CD8-positive, alpha-beta memory T cell (primary cell): Measurements from ENCODE around the gene MAML1. TPM values are rescaled to one million over a fixed set of nuclear protein-coding genes. Genes with fewer than 3 reads are reported as not detected.
A peak's percentile ranks its signal among the peaks of the same experiment; 100 is the strongest.
"Not testable (repeated sequence)": the region's sequence is repeated elsewhere in the genome, so short reads cannot be mapped to it uniquely, and the experiment has no call there.

Source experiments
- CTCF ChIA-PET: fragments of 350-600 bp; sonication (Branson Sonifier 250); formaldehyde crosslinking; loops from one replicate; lab custom pipeline; 2021; ENCODE audit warnings: antibody characterized with exemption; lab: Charles Lee
- POLR2A ChIA-PET: fragments of 350-600 bp; sonication (Branson Sonifier 250); formaldehyde crosslinking; loops from one replicate; lab custom pipeline; 2021; ENCODE audit warnings: antibody characterized with exemption; lab: Charles Lee
- DNase-seq, 5 donors: peaks; one replicate each; pipeline versions ENCODE4 v3.0.0 to v3.0.0-alpha.2; 2020 to 2022; ENCODE audit warnings: mixed read lengths in 1 of 5
- H3K27ac ChIP-seq: one replicate; pipeline ENCODE4 v1.7.0; 2013; ENCODE audit warnings: low read depth, mild to moderate bottlenecking, low read length, moderate library complexity
- H3K27me3 ChIP-seq: 2 replicates; pipeline ENCODE4 v1.7.0; 2013; ENCODE audit warnings: low read length, mild to moderate bottlenecking; ENCODE audit not compliant: insufficient read depth, poor library complexity, severe bottlenecking
- H3K36me3 ChIP-seq: 2 replicates; pipeline ENCODE4 v1.7.0; 2013; ENCODE audit warnings: mild to moderate bottlenecking, low read length, moderate library complexity; ENCODE audit not compliant: insufficient read depth
- H3K4me1 ChIP-seq: 2 replicates; pipeline ENCODE4 v1.7.0; 2013; ENCODE audit warnings: mild to moderate bottlenecking, low read length, moderate library complexity; ENCODE audit not compliant: insufficient read depth
- H3K4me3 ChIP-seq: 2 replicates; pipeline ENCODE4 v1.7.0; 2013; ENCODE audit warnings: mild to moderate bottlenecking, low read length
- H3K9me3 ChIP-seq: 2 replicates; pipeline ENCODE4 v1.7.0; 2013; ENCODE audit warnings: mild to moderate bottlenecking, low read length
- H3K27ac Mint-ChIP-seq, 8 donors: one replicate each; pipeline ENCODE4 v1.8.0; 2020 to 2021; ENCODE audit warnings: mixed read lengths in 8 of 8, mild to moderate bottlenecking in 6 of 8, inconsistent platforms in 3 of 8, moderate library complexity in 3 of 8
- H3K27me3 Mint-ChIP-seq, 2 donors: one replicate each; pipeline ENCODE4 v1.8.0; 2020 to 2021; ENCODE audit warnings: mixed read lengths in 2 of 2, mild to moderate bottlenecking in 1 of 2, moderate library complexity in 1 of 2
- H3K36me3 Mint-ChIP-seq, 3 donors: one replicate each; pipeline ENCODE4 v1.8.0; 2020 to 2021; ENCODE audit warnings: mixed read lengths in 3 of 3, inconsistent platforms in 1 of 3, mild to moderate bottlenecking in 1 of 3
- H3K4me1 Mint-ChIP-seq, 3 donors: one replicate each; pipeline ENCODE4 v1.8.0; 2020 to 2021; ENCODE audit warnings: mixed read lengths in 3 of 3, inconsistent platforms in 1 of 3, mild to moderate bottlenecking in 1 of 3
- H3K4me3 Mint-ChIP-seq, 7 donors: one replicate each; pipeline ENCODE4 v1.8.0; 2020 to 2021; ENCODE audit warnings: mixed read lengths in 7 of 7, mild to moderate bottlenecking in 6 of 7, moderate library complexity in 4 of 7, inconsistent platforms in 2 of 7
- H3K9me3 Mint-ChIP-seq, 5 donors: one replicate each; pipeline ENCODE4 v1.8.0; 2020 to 2022; ENCODE audit warnings: mixed read lengths in 5 of 5, mild to moderate bottlenecking in 3 of 5, moderate library complexity in 2 of 5, inconsistent platforms in 1 of 5
- polyA plus RNA-seq: library from polyadenylated mRNA; unstranded; fragments of 300-500 nt; fragmentation: Illumina TruSeq; gene quantifications from one replicate; pipeline ENCODE4 v1.2.3, GENCODE V29; 2021
- total RNA-seq, 2 experiments: library from RNA; stranded (reverse); gene quantifications; one replicate each; pipeline ENCODE4 v1.2.3, GENCODE V29; 2021

The MAML1 gene
- total and polyA plus RNA-seq, 3 experiments from 2014 or later, result 9.1 to 30.9 (median 30.4) TPM

DNA sequence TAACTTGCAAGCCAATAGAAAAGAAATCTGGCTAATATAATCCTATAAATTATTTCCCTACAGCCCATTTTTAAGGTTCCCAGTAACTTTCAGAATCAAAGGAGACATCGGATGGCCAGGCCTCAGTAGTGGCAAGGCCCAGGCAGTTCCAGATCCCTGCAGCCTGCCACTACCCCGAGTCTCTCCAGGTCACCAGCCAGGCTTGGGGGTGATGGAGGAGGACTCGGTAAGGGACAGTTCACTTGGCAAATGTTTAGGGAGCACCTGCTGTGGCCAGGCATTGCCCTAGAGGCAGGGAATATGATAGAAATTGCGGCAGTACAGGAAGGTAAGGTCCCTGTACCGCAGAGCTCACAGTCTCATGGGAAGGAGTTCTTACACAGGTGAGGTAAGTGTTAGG is 46.0 kb downstream of the MAML1 start:
- Histone ChIP-seq H3K36me3 (peaks cover 19% of the 10 kb centered on the region), H3K4me1 (no peaks in the 10 kb centered on the region), H3K4me3 (no peak overlapping the region), H3K27ac (no peak overlapping the region), H3K27me3 (no peaks in the 10 kb centered on the region), H3K9me3 (no peaks in the 10 kb centered on the region)
- peaks cover 0 to 70% (median 13%) of the 10 kb centered on the region in 3 donors for H3K36me3 Mint-ChIP-seq
- H3K27ac Mint-ChIP-seq, result peak overlapping the region in 2 of 8 donors; percentile 11 to 77
- no peak overlapping the region for H3K4me3 Mint-ChIP-seq
- DNase-seq, result no peak
- H3K27me3 Mint-ChIP-seq, result peaks cover 0 to 1% of the 10 kb centered on the region in 2 donors
- POLR2A ChIA-PET, result no interaction called here
- no peaks in the 10 kb centered on the region for H3K4me1 Mint-ChIP-seq
- CTCF ChIA-PET, result interaction anchor here (1.1 to 2.5 kb wide), 2 partner anchors 15 to 18 kb away, joined by 4 to 10 read pairs; no protein-coding TSS in a partner anchor
- H3K9me3 Mint-ChIP-seq, result no peaks in the 10 kb centered on the region

- H3K4me3 ChIP-seq, result no peak overlapping the region
- Mint-ChIP-seq H3K27me3 (peaks cover 0 to 1% of the 10 kb centered on the region in 2 donors), H3K4me1 (no peaks in the 10 kb centered on the region), H3K9me3 (no peaks in the 10 kb centered on the region), H3K27ac (no peak overlapping the region), H3K4me3 (no peak overlapping the region), H3K36me3 (peaks cover 0 to 59% (median 13%) of the 10 kb centered on the region in 3 donors)
- no peaks in the 10 kb centered on the region for H3K9me3 ChIP-seq
- POLR2A ChIA-PET, result no interaction called here
- DNase-seq, result no peak
- peaks cover 15% of the 10 kb centered on the region for H3K36me3 ChIP-seq
- H3K27me3 ChIP-seq, result no peaks in the 10 kb centered on the region
- CTCF ChIA-PET, result interaction anchor here (1.1 to 1.4 kb wide), 3 partner anchors 17 kb away, joined by 3 to 10 read pairs (median 4); no protein-coding TSS in a partner anchor
- H3K27ac ChIP-seq, result no peak overlapping the region
- no peaks in the 10 kb centered on the region for H3K4me1 ChIP-seq
Measured at GRCh38 chr5:179779826-179780225, 47.2 kb downstream of the MAML1 start.

- Mint-ChIP-seq H3K27me3 (peaks cover 0 to 1% of the 10 kb centered on the region in 2 donors), H3K27ac (no peak overlapping the region), H3K4me3 (no peak overlapping the region), H3K4me1 (no peaks in the 10 kb centered on the region), H3K36me3 (peaks cover 0 to 54% (median 13%) of the 10 kb centered on the region in 3 donors), H3K9me3 (no peaks in the 10 kb centered on the region)
- Histone ChIP-seq H3K4me1 (no peaks in the 10 kb centered on the region), H3K9me3 (no peaks in the 10 kb centered on the region), H3K27me3 (no peaks in the 10 kb centered on the region), H3K36me3 (peaks cover 10% of the 10 kb centered on the region), H3K27ac (no peak overlapping the region), H3K4me3 (no peak overlapping the region)
- ChIA-PET POLR2A (no interaction called here), CTCF (interaction anchor here (1.2 to 1.4 kb wide), 2 partner anchors 17 kb away, joined by 3 to 10 read pairs; no protein-coding TSS in a partner anchor)
- DNase-seq, result no peak
Measured at GRCh38 chr5:179780362-179780761, 47.7 kb downstream of the MAML1 start.

DNA sequence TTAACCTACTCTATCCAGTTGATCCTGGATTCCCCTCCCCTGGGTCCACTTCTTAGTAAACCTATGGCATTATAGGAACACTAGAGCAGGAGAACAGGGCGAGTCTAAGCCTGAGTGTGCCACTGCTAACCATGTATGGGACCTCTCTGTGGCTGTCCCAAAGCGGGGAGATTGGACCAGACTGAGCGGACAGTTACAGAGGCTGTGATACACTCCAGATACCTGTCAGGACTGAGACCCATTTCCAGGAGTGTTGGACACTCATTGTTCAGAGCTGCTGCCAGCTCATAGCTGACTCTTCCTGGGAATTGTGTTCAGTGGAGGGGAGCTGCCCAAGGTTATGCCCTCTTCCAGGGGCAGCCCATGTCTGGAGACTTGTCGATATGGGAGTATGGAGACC is 49.2 kb downstream of the MAML1 start:
- no peaks in the 10 kb centered on the region for H3K27me3 ChIP-seq
- peaks cover 0 to 1% of the 10 kb centered on the region in 2 donors for H3K27me3 Mint-ChIP-seq
- peaks cover 0 to 40% (median 10%) of the 10 kb centered on the region in 3 donors for H3K36me3 Mint-ChIP-seq
- DNase-seq, result no peak
- no peaks in the 10 kb centered on the region for H3K36me3 ChIP-seq
- H3K27ac Mint-ChIP-seq, result peak overlapping the region in 2 of 8 donors; percentile 4 to 50
- POLR2A ChIA-PET, result no interaction called here
- no peaks in the 10 kb centered on the region for H3K4me1 Mint-ChIP-seq
- CTCF ChIA-PET, result interaction anchor here (0.6 to 1.8 kb wide), 3 partner anchors 14 to 20 kb away, joined by 3 to 6 read pairs (median 4); no protein-coding TSS in a partner anchor
- H3K4me1 ChIP-seq, result no peaks in the 10 kb centered on the region
- no peak overlapping the region for H3K4me3 Mint-ChIP-seq
- H3K9me3 Mint-ChIP-seq, result no peaks in the 10 kb centered on the region
- no peak overlapping the region for H3K4me3 ChIP-seq
- H3K9me3 ChIP-seq, result no peaks in the 10 kb centered on the region
- H3K27ac ChIP-seq, result no peak overlapping the region

DNA sequence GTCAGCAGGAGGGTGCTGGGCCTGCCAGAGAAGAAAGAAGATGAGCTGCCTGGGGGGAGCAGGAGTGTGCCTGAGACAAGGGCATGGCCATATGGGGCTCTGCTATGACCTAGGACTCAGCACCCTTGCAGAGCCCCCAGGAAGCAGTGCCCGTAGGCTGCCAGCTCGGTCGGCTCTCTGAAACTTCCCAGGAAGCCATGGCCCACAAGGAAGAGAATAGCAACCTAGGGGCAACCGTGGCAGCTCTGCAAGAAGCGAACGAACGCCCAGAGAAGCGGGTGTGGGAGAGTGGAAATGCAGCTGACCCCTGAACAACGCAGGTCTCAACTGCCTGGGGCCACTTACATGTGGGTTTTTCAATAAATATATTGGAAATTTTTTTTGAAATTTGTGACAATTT is 50.5 kb downstream of the MAML1 start:
- no peaks in the 10 kb centered on the region for H3K4me1 Mint-ChIP-seq

DNA sequence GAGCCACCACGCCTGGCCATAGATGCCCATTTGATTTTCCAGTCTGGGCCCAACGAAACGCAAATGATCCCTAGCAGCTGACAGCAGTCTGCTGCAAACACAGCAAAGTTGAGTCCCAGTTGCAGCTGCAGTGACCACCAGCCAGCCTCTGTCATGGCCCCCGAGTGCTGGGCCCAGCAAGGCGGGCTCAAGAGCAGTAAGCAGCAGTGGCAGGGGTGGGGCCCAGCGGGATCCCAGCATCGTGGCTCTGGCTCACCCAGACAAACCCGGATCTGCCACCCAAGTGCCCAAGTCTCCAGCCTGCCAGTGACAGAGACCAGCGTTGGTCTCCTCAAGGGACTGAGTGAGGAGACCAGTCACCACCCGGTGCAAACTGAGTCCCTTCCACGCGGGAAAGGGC is 54.2 kb downstream of the MAML1 start:
- no peaks in the 10 kb centered on the region for H3K36me3 Mint-ChIP-seq
- no peaks in the 10 kb centered on the region for H3K4me1 Mint-ChIP-seq
- peak overlapping the region in 1 of 8 donors; percentile 50 for H3K27ac Mint-ChIP-seq
- H3K4me1 ChIP-seq, result no peaks in the 10 kb centered on the region
- H3K9me3 ChIP-seq, result no peaks in the 10 kb centered on the region
- H3K4me3 ChIP-seq, result no peak overlapping the region
- DNase-seq, result no peak
- H3K27ac ChIP-seq, result no peak overlapping the region
- no peaks in the 10 kb centered on the region for H3K27me3 ChIP-seq
- ChIA-PET CTCF (interaction anchor here (1.0 to 1.3 kb wide), 2 partner anchors 9 to 15 kb away, joined by 3 to 4 read pairs; no protein-coding TSS in a partner anchor), POLR2A (interaction anchor here (0.6 kb wide), 1 partner anchor 516 kb away, joined by 3 read pairs; no protein-coding TSS in a partner anchor)
- no peaks in the 10 kb centered on the region for H3K36me3 ChIP-seq
- no peaks in the 10 kb centered on the region for H3K27me3 Mint-ChIP-seq
- H3K9me3 Mint-ChIP-seq, result no peaks in the 10 kb centered on the region
- no peak overlapping the region for H3K4me3 Mint-ChIP-seq

More for the DNA sequence above, 50.5 kb downstream of the MAML1 start:
- no peaks in the 10 kb centered on the region for H3K9me3 ChIP-seq
- H3K36me3 ChIP-seq, result no peaks in the 10 kb centered on the region
- no peaks in the 10 kb centered on the region for H3K9me3 Mint-ChIP-seq
- no peak overlapping the region for H3K27ac ChIP-seq
- H3K36me3 Mint-ChIP-seq, result peaks cover 0 to 29% (median 5%) of the 10 kb centered on the region in 3 donors
- H3K4me3 Mint-ChIP-seq, result no peak overlapping the region
- DNase-seq, result no peak
- H3K4me3 ChIP-seq, result no peak overlapping the region
- ChIA-PET CTCF (interaction anchor here (1.1 to 1.9 kb wide), 3 partner anchors 13 to 20 kb away, joined by 4 to 6 read pairs (median 6); no protein-coding TSS in a partner anchor), POLR2A (no interaction called here)
- H3K27me3 Mint-ChIP-seq, result no peaks in the 10 kb centered on the region
- H3K4me1 ChIP-seq, result no peaks in the 10 kb centered on the region
- H3K27ac Mint-ChIP-seq, result no peak overlapping the region
- H3K27me3 ChIP-seq, result no peaks in the 10 kb centered on the region

GRCh38 chr5:179788193-179788854 is 55.7 kb downstream of the MAML1 start:
- ChIA-PET CTCF (interaction anchor here (0.8 kb wide), 1 partner anchor 13 kb away, joined by 3 read pairs; no protein-coding TSS in a partner anchor), POLR2A (no interaction called here)
- no peaks in the 10 kb centered on the region for H3K9me3 Mint-ChIP-seq
- no peaks in the 10 kb centered on the region for H3K36me3 Mint-ChIP-seq
- Histone ChIP-seq H3K9me3 (no peaks in the 10 kb centered on the region), H3K36me3 (no peaks in the 10 kb centered on the region), H3K27me3 (no peaks in the 10 kb centered on the region), H3K27ac (no peak overlapping the region), H3K4me3 (no peak overlapping the region), H3K4me1 (peaks cover 1% of the 10 kb centered on the region)
- H3K27ac Mint-ChIP-seq, result peak overlapping the region in 1 of 8 donors; percentile 17
- peaks cover 3 to 12% (median 7%) of the 10 kb centered on the region in 3 donors for H3K4me1 Mint-ChIP-seq
- H3K27me3 Mint-ChIP-seq, result no peaks in the 10 kb centered on the region
- no peak for DNase-seq
- H3K4me3 Mint-ChIP-seq, result no peak overlapping the region

DNA sequence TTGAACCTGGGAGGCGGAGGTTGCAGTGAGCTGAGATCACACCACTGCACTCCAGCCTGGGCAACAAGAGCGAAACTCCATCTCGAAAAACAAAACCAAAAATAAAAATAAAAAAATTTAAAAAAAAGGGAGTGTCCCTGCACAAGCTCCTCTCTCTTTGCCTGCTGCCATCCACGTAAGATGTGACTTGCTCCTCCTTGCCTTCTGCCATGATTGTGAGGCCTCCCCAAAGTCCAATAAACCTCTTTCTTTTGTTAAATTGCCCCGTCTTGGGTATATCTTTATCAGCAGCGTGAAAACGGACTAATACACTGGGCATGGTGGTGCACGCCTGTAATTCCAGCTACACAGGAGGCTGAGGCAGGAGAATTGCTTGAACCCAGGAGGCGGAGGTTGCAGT is 56.7 kb downstream of the MAML1 start:
- H3K27me3 ChIP-seq, H3K36me3 ChIP-seq, DNase-seq, H3K4me3 ChIP-seq, H3K9me3 ChIP-seq, CTCF ChIA-PET, H3K27ac ChIP-seq, H3K27ac Mint-ChIP-seq, H3K36me3 Mint-ChIP-seq, H3K9me3 Mint-ChIP-seq, POLR2A ChIA-PET, H3K4me3 Mint-ChIP-seq, H3K27me3 Mint-ChIP-seq: not testable (repeated sequence)
- peaks cover 11% of the 10 kb centered on the region for H3K4me1 ChIP-seq
- H3K4me1 Mint-ChIP-seq, result peaks cover 13 to 21% (median 16%) of the 10 kb centered on the region in 3 donors
